Thoracic aorta (tissue), 2 donors: Measurements from ENCODE around the gene DIP2A. TPM values are rescaled to one million over a fixed set of nuclear protein-coding genes. Genes with fewer than 3 reads are reported as not detected.

Source experiments
- ATAC-seq: fragments of 150-250 bp; one replicate; pipeline ENCODE4 v1.8.0; 2017; ENCODE audit warnings: low read depth; ENCODE audit not compliant: insufficient number of reproducible peaks, low FRiP score
- DNase-seq: peaks from one replicate; pipeline ENCODE4 v3.0.0-alpha.2; 2020; ENCODE audit warnings: low spot score
- H3K27ac ChIP-seq, 2 donors: fragments of 200-600 bp; sonication (generic); 1 replicate in 1 of 2; 2 replicates in 1 of 2; pipeline ENCODE4 v1.5.1; 2016; ENCODE audit warnings: mild to moderate bottlenecking in 2 of 2, moderate library complexity in 2 of 2
- H3K27me3 ChIP-seq: fragments of 200-600 bp; sonication (generic); replicated peaks from 2 replicates; pipeline ENCODE4 v1.6.0; 2016; ENCODE audit warnings: mild to moderate bottlenecking; ENCODE audit not compliant: insufficient read depth
- H3K36me3 ChIP-seq: fragments of 200-600 bp; sonication (generic); one replicate; pipeline ENCODE4 v1.5.1; 2016
- H3K4me1 ChIP-seq, 2 donors: fragments of 200-600 bp; sonication (generic); 1 replicate in 1 of 2; 2 replicates in 1 of 2; pipeline versions ENCODE4 v1.5.1 to v1.6.0; 2016; ENCODE audit warnings: low read depth in 2 of 2, mild to moderate bottlenecking in 1 of 2; ENCODE audit not compliant: control insufficient read depth in 1 of 2
- H3K4me3 ChIP-seq: fragments of 200-600 bp; sonication (generic); 2 replicates; pipeline ENCODE4 v1.5.1; 2016; ENCODE audit warnings: mild to moderate bottlenecking
- H3K9me3 ChIP-seq: fragments of 200-600 bp; sonication (generic); 2 replicates; pipeline ENCODE4 v1.5.1; 2016
- total RNA-seq, 2 donors: library from RNA; depleted of rRNA; stranded (reverse); fragments of >200 nt; gene quantifications; one replicate each; pipeline versions ENCODE4 v1.1.0 to v1.2.3, GENCODE V29; 2016
- TF ChIP-seq, protein P1 (sequence below): fragments of 200-600 bp; sonication (generic); IDR thresholded peaks from one replicate; pipeline ENCODE4 v1.5.1; 2019; ENCODE audit warnings: antibody characterized with exemption

DIP2A gene
- total RNA-seq, 2 donors from 2014 or later: 47.7 to 58.3 TPM

DNA sequence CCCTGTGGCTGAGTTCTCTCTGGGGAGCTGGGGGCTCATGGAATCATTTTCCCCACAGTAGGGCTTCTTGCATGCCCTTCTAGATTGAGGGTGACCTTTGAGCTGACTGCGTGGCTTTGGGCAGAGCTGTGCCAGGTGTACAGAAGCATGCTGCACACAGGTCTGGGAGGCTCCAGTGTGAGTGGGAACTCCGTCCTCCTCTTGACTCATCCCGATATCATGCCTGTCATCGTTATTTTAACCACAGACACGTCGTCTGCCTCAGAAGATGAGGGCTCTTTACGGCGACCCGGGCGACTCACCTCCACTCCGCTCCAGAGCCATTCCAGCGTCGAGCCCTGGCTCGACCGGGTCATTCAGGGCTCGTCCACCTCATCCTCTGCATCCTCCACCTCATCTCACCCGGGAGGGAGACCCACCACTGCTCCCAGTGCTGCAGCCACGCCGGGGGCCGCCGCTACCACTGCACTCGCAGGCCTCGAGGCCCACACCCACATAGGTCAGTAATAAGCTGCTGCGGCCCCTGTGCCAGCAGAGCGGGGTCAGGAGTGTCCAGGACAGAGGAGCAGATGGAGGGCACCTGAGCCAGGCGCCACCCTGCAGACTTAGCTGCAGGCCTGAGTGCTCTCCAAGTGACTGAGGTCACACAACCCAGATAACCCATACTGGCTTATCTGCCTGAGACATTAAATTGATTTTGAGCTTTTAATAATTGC is 39.8 kb downstream of the DIP2A start:
- Histone ChIP-seq H3K4me1 (no peaks in the 10 kb centered on the region), H3K27me3 (no peaks in the 10 kb centered on the region), H3K9me3 (no peaks in the 10 kb centered on the region), H3K27ac (no peak overlapping the region), H3K4me3 (no peak overlapping the region), H3K36me3 (peaks cover 23% of the 10 kb centered on the region)
- TF ChIP-seq, protein P1, sequence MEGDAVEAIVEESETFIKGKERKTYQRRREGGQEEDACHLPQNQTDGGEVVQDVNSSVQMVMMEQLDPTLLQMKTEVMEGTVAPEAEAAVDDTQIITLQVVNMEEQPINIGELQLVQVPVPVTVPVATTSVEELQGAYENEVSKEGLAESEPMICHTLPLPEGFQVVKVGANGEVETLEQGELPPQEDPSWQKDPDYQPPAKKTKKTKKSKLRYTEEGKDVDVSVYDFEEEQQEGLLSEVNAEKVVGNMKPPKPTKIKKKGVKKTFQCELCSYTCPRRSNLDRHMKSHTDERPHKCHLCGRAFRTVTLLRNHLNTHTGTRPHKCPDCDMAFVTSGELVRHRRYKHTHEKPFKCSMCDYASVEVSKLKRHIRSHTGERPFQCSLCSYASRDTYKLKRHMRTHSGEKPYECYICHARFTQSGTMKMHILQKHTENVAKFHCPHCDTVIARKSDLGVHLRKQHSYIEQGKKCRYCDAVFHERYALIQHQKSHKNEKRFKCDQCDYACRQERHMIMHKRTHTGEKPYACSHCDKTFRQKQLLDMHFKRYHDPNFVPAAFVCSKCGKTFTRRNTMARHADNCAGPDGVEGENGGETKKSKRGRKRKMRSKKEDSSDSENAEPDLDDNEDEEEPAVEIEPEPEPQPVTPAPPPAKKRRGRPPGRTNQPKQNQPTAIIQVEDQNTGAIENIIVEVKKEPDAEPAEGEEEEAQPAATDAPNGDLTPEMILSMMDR: no peak
- DNase-seq (no peak), ATAC-seq (no peak)

DNA sequence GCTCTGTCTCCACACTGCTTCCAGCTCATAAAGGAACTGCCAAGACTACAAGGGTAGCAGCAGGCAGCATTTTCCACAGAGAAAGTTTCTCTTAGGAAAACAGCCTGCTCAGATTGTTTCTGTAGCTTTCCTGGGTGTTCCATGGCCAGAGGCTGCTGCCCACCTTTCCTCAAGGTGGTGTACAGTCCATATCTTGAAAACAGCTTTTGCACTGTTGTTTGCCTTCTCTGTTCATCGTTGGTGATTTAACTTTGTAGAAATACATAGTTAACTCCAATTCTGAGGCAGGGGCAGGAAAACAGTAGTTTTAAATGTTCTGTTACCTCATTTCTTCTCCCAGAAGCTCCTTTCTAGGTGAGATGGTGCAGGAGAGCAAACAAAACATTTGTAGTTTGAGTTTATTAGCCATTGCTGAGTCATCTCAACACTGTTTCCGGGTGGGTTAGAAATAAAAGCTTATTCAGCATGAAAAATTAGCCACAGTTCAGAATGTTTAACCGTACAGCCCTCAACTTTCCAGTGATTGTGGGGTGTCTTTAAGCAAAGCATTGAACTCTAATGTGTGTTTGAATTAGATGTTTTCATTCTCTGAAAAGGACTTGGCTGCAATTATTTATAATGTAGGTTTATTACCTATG is 41.7 kb downstream of the DIP2A start:
- no peak overlapping the region for H3K27ac ChIP-seq
- ATAC-seq: no peak
- no peak for DNase-seq
- no peaks in the 10 kb centered on the region for H3K4me1 ChIP-seq
- peaks cover 29% of the 10 kb centered on the region for H3K36me3 ChIP-seq
- TF ChIP-seq, protein P1: no peak
- H3K4me3 ChIP-seq: no peak overlapping the region
- H3K9me3 ChIP-seq: no peaks in the 10 kb centered on the region
- no peaks in the 10 kb centered on the region for H3K27me3 ChIP-seq

DNA sequence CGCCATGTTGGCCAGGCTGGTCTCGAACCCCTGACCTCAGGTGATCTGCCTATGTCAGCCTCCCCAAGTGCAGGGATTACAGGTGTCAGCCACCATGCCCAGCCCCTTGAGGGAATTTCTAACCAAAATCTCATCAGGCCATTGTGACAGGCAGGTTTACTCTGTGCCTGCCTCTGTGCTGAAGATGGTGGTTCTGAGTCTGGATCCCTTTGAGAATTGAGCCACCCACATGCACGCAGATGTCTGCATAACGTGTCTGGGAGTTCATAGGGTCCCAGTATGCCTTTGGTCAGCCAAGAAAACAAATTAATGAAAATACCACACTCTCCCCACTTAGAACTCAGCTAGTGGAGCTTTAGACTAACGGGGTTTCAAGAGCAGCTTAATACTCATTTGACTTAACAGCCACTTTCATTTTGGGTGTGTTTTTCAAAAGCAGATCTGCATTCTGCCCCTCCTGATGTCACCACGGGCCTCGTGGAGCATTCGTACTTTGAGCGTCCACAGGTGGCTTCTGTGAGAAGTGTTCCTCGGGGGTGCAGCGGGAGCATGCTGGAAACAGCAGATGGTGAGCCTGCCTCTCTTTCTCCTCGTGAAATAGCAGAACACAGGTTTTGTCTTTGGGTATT is 45.3 kb downstream of the DIP2A start:
- Histone ChIP-seq H3K27ac (no peak overlapping the region), H3K36me3 (peaks cover 12% of the 10 kb centered on the region), H3K4me3 (no peak overlapping the region), H3K27me3 (no peaks in the 10 kb centered on the region), H3K4me1 (no peaks in the 10 kb centered on the region), H3K9me3 (no peaks in the 10 kb centered on the region)
- DNase-seq: no peak
- TF ChIP-seq, protein P1: no peak
- ATAC-seq: no peak

DNA sequence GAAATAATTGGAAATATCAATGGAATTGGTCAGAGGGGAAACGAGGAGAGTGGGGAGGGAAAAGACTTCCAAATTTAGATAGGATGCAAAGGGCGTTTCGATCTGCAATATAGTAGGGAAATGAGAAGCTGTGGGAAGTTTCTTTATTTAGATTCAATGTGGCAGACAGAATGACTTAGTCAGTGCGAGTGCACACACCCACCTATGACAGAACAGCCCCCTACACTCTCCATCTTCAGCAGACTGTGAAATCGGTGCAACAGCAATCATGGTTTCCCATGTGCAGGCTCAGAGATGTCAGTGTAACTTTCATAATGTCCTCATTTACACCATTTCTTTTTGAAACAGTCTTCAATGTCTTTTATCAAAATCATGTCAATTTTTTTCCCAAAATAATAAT is 46.0 kb downstream of the DIP2A start:
- no peak for ATAC-seq
- H3K36me3 ChIP-seq: peaks cover 12% of the 10 kb centered on the region
- H3K9me3 ChIP-seq: no peaks in the 10 kb centered on the region
- no peaks in the 10 kb centered on the region for H3K27me3 ChIP-seq
- H3K4me1 ChIP-seq: peaks cover 0 to 3% of the 10 kb centered on the region in 2 donors
- no peak for DNase-seq
- no peak overlapping the region for H3K4me3 ChIP-seq
- H3K27ac ChIP-seq: no peak overlapping the region
- TF ChIP-seq, protein P1: no peak

DNA sequence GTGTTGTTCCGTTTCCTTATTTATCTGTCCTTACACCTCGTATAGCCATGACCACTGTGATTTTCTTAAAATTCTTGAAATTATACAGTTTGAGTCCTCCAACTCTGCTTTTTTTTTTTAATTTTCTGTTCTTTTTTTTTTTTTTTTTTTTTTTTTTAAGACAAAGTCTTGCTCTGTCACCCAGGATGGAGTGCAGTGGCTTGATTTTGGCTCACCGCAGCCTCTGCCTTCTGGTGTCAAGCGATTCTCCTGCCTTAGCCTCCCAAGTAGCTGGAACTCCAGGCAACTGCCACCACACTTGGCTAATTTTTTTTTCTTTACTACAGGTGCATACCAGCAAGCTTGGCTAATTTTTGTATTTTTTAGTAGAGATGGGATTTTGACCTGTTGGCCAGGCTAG is 48.9 kb downstream of the DIP2A start:
- DNase-seq (no peak), ATAC-seq (no peak)
- Histone ChIP-seq H3K27me3 (no peaks in the 10 kb centered on the region), H3K36me3 (peaks cover 24% of the 10 kb centered on the region), H3K27ac (no peak overlapping the region), H3K4me3 (no peak overlapping the region), H3K4me1 (peaks cover 0 to 8% of the 10 kb centered on the region in 2 donors), H3K9me3 (no peaks in the 10 kb centered on the region)
- TF ChIP-seq, protein P1: no peak
